Stimulated activated CD4-positive, alpha-beta T cell treated with anti-CD3 and anti-CD28 coated beads, Interleukin-4, amount 100 ng/mL, for 4 hours (primary cell): Measurements from ENCODE around the gene MINDY1.

ENCODE experiments used
- DNase-seq, 2 experiments: peaks; one replicate each; pipeline ENCODE4 v3.0.0-alpha.2; 2020

Gene MINDY1

GRCh38 chr1:150963321-150964163 is 43.2 kb downstream of the MINDY1 start:
- DNase-seq, result no peak

GRCh38 chr1:150961756-150962155 is 44.9 kb downstream of the MINDY1 start:
- DNase-seq, result no peak

- DNase-seq, result no peak
Measured at GRCh38 chr1:150960646-150961045, 46.1 kb downstream of the MINDY1 start.

- DNase-seq, result no peak
Measured at GRCh38 chr1:150957666-150958065, 49.0 kb downstream of the MINDY1 start.

GRCh38 chr1:150955280-150955679 is 51.4 kb downstream of the MINDY1 start:
- DNase-seq, result no peak

- no peak for DNase-seq
Measured at GRCh38 chr1:150954708-150955107, 52.0 kb downstream of the MINDY1 start.
